ENCODE results near the gene SLC9A3.

Gene SLC9A3

GRCh38 chr5:476102-476813 lies 48.0 kb downstream of the SLC9A3 start:
- H3K36me3 ChIP-seq (ENCODE audit: control insufficient read depth in 2 of 2, insufficient read depth in 1 of 2, low read length in 2 of 2), result peaks cover 0 to 3% of the 10 kb centered on the region in 2 experiments; a peak in 2 of 3 replicates
- ChIA-PET POLR2A (interaction anchor here (0.8 to 1.2 kb wide), 2 partner anchors 14 to 56 kb away, joined by 3 to 4 read pairs; no protein-coding TSS in a partner anchor), CTCF (interaction anchor here (0.6 to 0.8 kb wide), 2 partner anchors 29 to 113 kb away, joined by 3 read pairs; no protein-coding TSS in a partner anchor)
- H3K4me3 ChIP-seq (ENCODE audit: low read depth, low read length), result no peak overlapping the region
- H3K9me3 ChIP-seq (ENCODE audit: control insufficient read depth, insufficient read depth, low read depth, low read length), result no peaks in the 10 kb centered on the region
- H3K4me1 ChIP-seq (ENCODE audit: control insufficient read depth, insufficient read depth, low read length), result peaks cover 5% of the 10 kb centered on the region
- H3K27ac ChIP-seq (ENCODE audit: extremely low read depth, low read depth, low read length), result no peak overlapping the region
- TF ChIP-seq GFI1B (tag by site-specific recombination; IDR thresholded peaks at IDR 0.05) (no peak), ZNF600 (tag by site-specific recombination; IDR thresholded peaks at IDR 0.05) (no peak), ZNF24 (tag by site-specific recombination; IDR thresholded peaks at IDR 0.05) (no peak), ZNF146 (tag by site-specific recombination; IDR thresholded peaks at IDR 0.05) (no peak), ZBTB44 (tag by site-specific recombination; IDR thresholded peaks at IDR 0.05) (no peak), ZNF777 (tag by site-specific recombination; IDR thresholded peaks at IDR 0.05; ENCODE audit: borderline replicate concordance) (no peak), FEZF1 (tag by site-specific recombination; IDR thresholded peaks at IDR 0.05) (no peak), HOXC10 (CRISPR knock-in tag; IDR thresholded peaks at IDR 0.05) (no peak), ZNF571 (tag by site-specific recombination; IDR thresholded peaks at IDR 0.05) (no peak), ZNF175 (tag by site-specific recombination; IDR thresholded peaks at IDR 0.05) (no peak), ZSCAN16 (tag by site-specific recombination; IDR thresholded peaks at IDR 0.05) (no peak), ZNF416 (tag by site-specific recombination; IDR thresholded peaks at IDR 0.05) (no peak), ZBTB49 (tag by site-specific recombination; IDR thresholded peaks at IDR 0.05; ENCODE audit: low read depth) (no peak), ZIC2 (tag by site-specific recombination; IDR thresholded peaks at IDR 0.05) (no peak), YY1 (tag by site-specific recombination; IDR thresholded peaks at IDR 0.05) (no peak), ZNF792 (tag by site-specific recombination; IDR thresholded peaks at IDR 0.05) (no peak), ZNF501 (tag by site-specific recombination; IDR thresholded peaks at IDR 0.05) (no peak)

- TF ChIP-seq ZNF510 (tag by site-specific recombination; IDR thresholded peaks at IDR 0.05; ENCODE audit: insufficient replicate concordance) (no peak), ZNF701 (tag by site-specific recombination; IDR thresholded peaks at IDR 0.05) (no peak), GLIS2 (tag by site-specific recombination; IDR thresholded peaks at IDR 0.05) (peak; percentile 55; the same call in 1 of the 2 replicates)
- peaks cover 0 to 9% of the 10 kb centered on the region in 2 experiments; a peak in 2 of 3 replicates for H3K36me3 ChIP-seq (ENCODE audit: control insufficient read depth in 2 of 2, insufficient read depth in 1 of 2, low read length in 2 of 2)
- H3K4me3 ChIP-seq (ENCODE audit: low read depth, low read length), result no peak overlapping the region
- H3K4me1 ChIP-seq (ENCODE audit: control insufficient read depth, insufficient read depth, low read length), result peaks cover 10% of the 10 kb centered on the region
- H3K27ac ChIP-seq (ENCODE audit: extremely low read depth, low read depth, low read length), result no peak overlapping the region
- CTCF ChIA-PET, result interaction anchor here (0.8 kb wide), 1 partner anchor 29 kb away, joined by 3 read pairs; no protein-coding TSS in a partner anchor
- POLR2A ChIA-PET, result interaction anchor here (0.8 kb wide), 1 partner anchor 56 kb away, joined by 3 read pairs; no protein-coding TSS in a partner anchor
- no peaks in the 10 kb centered on the region for H3K9me3 ChIP-seq (ENCODE audit: control insufficient read depth, insufficient read depth, low read depth, low read length)
Measured at GRCh38 chr5:475704-476101, 48.5 kb downstream of the SLC9A3 start.
